ENCODE results near the gene IDI2.

GRCh38 chr10:986137-986825, 39.4 kb downstream of the IDI2 start:
- TF ChIP-seq CTCF (IDR thresholded peaks at IDR 0.05; ENCODE audit: borderline replicate concordance, extremely low read depth, low read length, poor library complexity, severe bottlenecking) (no peak), EZH2 (IDR thresholded peaks at IDR 0.05; ENCODE audit: borderline replicate concordance, low read depth, low read length, severe bottlenecking) (no peak)

All from DND-41 (cell line).